Embryonic facial prominence (tissue), 1 donor: Measurements from ENCODE around the gene PNLIP.

Experiments
- DNase-seq: peaks from one replicate; pipeline ENCODE4 v3.0.0-alpha.2; 2016; ENCODE audit errors: extremely low spot score

The PNLIP gene

GRCh38 chr10:116615199-116615776 lies 69.6 kb downstream of the PNLIP start:
- DNase-seq: no peak
